GM15510 (cell line): ENCODE results near the gene AHNAK2.

Experiments used
- POLR2A ChIP-seq: IDR thresholded peaks from 3 replicates; pipeline ENCODE4 v1.6.1; 2011; ENCODE audit warnings: borderline replicate concordance; ENCODE audit not compliant: insufficient read length; ENCODE audit errors: extremely low read depth

Gene AHNAK2

GRCh38 chr14:104929268-104930230 is 48.6 kb downstream of the AHNAK2 start:
- no peak for TF ChIP-seq POLR2A

- TF ChIP-seq POLR2A, result no peak
Observed at GRCh38 chr14:104928391-104929133, 49.6 kb downstream of the AHNAK2 start.

- no peak for TF ChIP-seq POLR2A
Observed at GRCh38 chr14:104927901-104928300, 50.3 kb downstream of the AHNAK2 start.

- TF ChIP-seq POLR2A, result no peak
Observed at GRCh38 chr14:104927432-104927816, 50.8 kb downstream of the AHNAK2 start.

GRCh38 chr14:104926619-104927431 is 51.3 kb downstream of the AHNAK2 start:
- TF ChIP-seq POLR2A, result no peak

GRCh38 chr14:104925855-104926609 is 52.1 kb downstream of the AHNAK2 start:
- no peak for TF ChIP-seq POLR2A

- no peak for TF ChIP-seq POLR2A
Observed at GRCh38 chr14:104925214-104925854, 52.8 kb downstream of the AHNAK2 start.

GRCh38 chr14:104924421-104925213 is 53.6 kb downstream of the AHNAK2 start, which contains the start of gene PLD4:
Gene PLD4 (plus strand): TSS chr14:104924879. CDS start chr14:104927141, 2,262 bp downstream.
- peak; percentile 26 for TF ChIP-seq POLR2A

GRCh38 chr14:104923640-104924420 is 54.3 kb downstream of the AHNAK2 start:
- no peak for TF ChIP-seq POLR2A

- no peak for TF ChIP-seq POLR2A
Observed at GRCh38 chr14:104919993-104920315, 58.2 kb downstream of the AHNAK2 start.

GRCh38 chr14:104917993-104918392 is 60.2 kb downstream of the AHNAK2 start:
- no peak for TF ChIP-seq POLR2A

GRCh38 chr14:104917116-104917515 is 61.1 kb downstream of the AHNAK2 start:
- no peak for TF ChIP-seq POLR2A
